A549 treated with CORT108297 at 1 μM for 4 hours (cell line): ENCODE measurements around the gene RAD9B. TPM values are rescaled to one million over a fixed set of nuclear protein-coding genes. Genes with fewer than 3 reads are reported as not detected.

Experiments used
- total RNA-seq: library from RNA; stranded (reverse); fragments of 200-300 nt; extraction: Qiagen RNA extraction; gene quantifications from 5 replicates; pipeline ENCODE4 v1.2.3, GENCODE V29; 2022

Gene RAD9B
- total RNA-seq = 0.15 to 0.38 TPM (median 0.17 TPM) in 5 replicates

DNA sequence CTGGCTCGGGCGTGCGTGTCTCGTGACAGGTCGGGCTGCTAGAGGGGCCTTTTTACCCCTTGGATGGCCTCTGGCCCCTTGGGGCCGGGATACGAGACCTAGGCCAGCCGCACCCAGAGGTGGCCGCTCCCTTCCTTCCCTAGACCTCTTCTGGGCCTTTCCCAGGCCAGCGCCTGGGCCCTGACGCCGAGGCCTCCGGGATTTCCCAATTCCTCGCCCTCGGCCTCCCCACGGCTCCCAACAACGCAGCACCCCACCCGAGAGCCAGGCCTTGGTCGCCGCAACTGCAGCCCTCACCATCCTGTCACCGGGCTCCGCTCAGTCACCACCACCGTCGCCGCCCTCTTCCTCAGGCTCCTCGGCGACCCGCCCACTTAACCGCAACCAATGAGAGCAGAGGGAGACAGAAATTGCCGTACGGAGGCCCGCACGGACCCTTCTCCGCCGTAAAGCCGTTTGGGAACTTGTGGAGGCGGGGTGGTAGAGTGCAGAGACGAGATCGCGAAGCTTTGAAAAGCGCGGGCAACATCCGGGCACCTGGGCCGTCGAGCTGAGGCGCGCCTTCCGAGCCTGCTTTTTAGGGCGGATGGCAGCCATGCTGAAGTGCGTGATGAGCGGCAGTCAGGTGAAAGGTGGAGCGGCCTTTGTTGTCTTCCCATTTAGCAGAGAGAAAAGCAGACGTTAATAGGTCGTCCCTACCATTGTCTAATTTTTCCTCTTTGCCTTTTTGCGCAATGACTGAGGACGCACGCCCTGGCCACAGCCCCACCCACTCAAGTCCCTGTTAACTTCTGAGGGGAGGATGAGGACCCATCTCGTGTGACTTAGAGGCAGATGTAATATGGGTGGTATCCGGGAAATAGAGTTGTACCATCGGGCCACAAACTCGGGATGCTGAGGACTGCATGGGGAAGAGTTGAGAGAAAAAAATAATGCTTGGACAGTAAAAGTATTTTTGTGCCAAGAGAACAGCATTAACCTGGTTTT, at the start of gene RAD9B, which contains the start of gene VPS29:
RAD9B (plus strand) TSS at position 580 of the 987 bp plus-strand sequence; CDS start at position 587, 7 bp downstream.
VPS29 (minus strand) TSS at position 360 of the 987 bp plus-strand sequence; CDS start at position 300, 60 bp downstream.

DNA sequence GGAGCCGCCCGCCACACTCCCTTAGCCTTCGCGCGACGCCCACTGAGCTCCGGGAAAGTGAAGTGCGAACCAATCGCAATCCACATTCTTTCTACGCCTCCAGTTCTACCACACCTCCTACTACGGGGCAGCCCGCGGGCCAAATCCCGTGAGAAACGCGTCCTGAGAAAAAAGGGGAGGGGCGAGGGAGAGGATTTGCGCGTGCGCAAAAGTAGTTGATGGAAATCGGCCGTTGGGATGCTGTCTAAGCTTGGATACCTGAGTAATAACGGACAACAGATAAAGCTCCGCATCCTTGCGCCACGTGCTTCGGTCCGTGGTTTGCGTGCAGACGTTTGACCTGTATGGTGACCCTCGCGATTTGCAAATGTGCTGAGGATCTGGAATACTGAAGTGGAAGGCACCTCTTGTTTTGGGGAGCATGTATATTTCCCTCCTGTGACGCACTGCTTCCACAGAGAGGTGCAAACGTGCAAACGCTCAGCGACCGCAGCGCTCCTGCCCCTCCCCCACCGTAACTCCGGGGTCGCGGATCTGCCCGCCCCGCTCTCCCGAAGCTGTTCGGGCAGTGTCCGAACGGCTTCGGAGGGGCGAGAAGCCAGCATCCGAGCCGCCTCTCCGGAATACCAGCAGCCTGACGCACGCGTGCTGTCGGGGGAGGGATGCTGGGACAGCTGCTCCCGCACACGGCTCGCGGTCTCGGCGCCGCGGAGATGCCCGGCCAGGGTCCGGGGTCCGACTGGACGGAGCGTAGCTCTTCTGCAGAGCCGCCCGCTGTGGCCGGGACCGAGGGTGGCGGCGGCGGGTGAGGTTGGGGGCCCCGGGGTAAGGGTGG, 33.7 kb upstream of the RAD9B start, which contains the start of the genes FAM216A and GPN3:
FAM216A (plus strand) TSS at position 632 of the 835 bp plus-strand sequence; CDS start at position 663, 31 bp downstream.
GPN3 (minus strand) TSS at position 44 of the 835 bp plus-strand sequence. CDS start 54 bp downstream, outside the sequence.

Other genes starting within 250 kb of the RAD9B start
- 268 to 351 TPM (median 326 TPM) in 5 replicates for gene ATP2A2, start 221.1 kb upstream of the RAD9B start, total RNA-seq
- 53.7 to 60.5 TPM (median 55.3 TPM) in 5 replicates for gene ANAPC7, start 98.6 kb upstream of the RAD9B start, total RNA-seq
- 425 to 887 TPM (median 445 TPM) in 5 replicates for gene ARPC3, start 52.0 kb upstream of the RAD9B start, total RNA-seq
- gene GPN3, start 34.1 kb upstream of the RAD9B start, total RNA-seq = 30.6 to 35.0 TPM (median 32.8 TPM) in 5 replicates
- 17.9 to 20.3 TPM (median 20.1 TPM) in 5 replicates for gene FAM216A, start 33.5 kb upstream of the RAD9B start, total RNA-seq
- 134 to 170 TPM (median 143 TPM) in 5 replicates for gene VPS29, start 220 bp upstream of the RAD9B start, total RNA-seq
- gene PPTC7, start 81.0 kb downstream of the RAD9B start, total RNA-seq = 17.3 to 22.8 TPM (median 20.0 TPM) in 5 replicates
- 29.7 to 34.6 TPM (median 32.8 TPM) in 5 replicates for gene TCTN1, start 111.8 kb downstream of the RAD9B start, total RNA-seq
- gene HVCN1, start 186.8 kb downstream of the RAD9B start, total RNA-seq = 0.42 to 0.77 TPM (median 0.61 TPM) in 5 replicates
- gene PPP1CC, start 240.6 kb downstream of the RAD9B start, total RNA-seq = 128 to 149 TPM (median 144 TPM) in 5 replicates